Stimulated activated naive CD4-positive, alpha-beta T cell (primary cell): ENCODE data around the gene RFX8.
A peak's percentile ranks its signal among the peaks of the same experiment; 100 is the strongest.
"Not testable (repeated sequence)": the region's sequence is repeated elsewhere in the genome, so short reads cannot be mapped to it uniquely, and the experiment has no call there.

ENCODE experiments used
- DNase-seq, 6 experiments: peaks; one replicate each; lab custom pipeline; 2025; lab: John Stamatoyannopoulos, UW

RFX8 gene

GRCh38 chr2:101379091-101379490, 95.8 kb downstream of the RFX8 start:
- DNase-seq, result no peak

DNA sequence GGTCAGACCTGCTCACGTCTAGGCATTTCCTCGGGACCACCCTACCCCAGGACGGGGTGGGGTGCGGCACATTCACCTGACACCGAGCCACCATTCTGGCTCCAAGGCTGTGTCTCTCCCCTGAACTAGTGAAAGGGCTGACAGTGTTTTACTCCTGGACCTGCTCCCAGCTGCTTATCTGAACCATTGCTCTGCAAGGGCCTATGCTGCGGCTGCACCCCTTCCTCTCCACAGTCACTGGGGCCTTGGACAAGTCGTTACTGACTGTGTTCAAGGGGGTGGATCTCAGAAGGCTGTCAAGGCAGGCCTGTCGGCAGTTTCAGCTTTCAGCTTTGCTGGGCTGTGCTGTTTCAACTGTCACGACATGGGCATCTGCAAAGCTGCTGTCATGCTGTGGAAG, 99.3 kb downstream of the RFX8 start:
- DNase-seq, result no peak

DNA sequence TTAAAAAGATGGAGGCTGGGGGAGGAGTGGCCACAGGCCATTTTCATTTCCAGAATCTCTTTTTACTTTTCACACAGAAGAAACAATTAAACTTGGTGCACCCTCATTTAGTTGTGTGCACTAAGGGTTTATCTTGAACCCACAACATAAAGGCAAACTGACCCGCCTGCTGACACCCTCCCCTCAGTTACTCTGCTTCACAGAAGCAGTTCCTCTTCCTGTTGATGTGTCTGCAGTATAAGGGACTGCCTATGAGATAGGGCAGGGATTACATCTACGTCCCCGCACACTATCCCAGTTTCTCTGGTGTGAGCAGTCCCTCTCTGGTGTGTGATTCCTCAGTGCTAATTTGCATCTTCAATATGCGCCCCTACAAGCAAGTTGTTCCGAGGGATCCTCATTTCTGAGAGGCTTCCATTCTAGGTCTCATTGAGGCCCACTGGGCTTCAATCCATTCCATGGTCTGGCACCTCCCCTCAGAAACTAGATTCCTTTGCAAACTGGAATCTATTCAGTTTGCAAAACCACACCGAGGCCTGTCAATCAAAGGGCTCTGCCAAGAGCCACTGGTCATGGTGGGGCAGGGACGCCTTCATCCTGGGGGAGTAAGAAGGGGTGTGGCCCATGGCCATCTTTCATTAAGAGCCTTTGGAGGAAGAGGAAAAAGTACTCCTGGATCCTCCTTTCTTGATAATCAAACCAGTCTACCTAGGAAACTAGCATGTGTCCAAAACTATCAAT, 99.9 kb downstream of the RFX8 start:
- no peak for DNase-seq

DNA sequence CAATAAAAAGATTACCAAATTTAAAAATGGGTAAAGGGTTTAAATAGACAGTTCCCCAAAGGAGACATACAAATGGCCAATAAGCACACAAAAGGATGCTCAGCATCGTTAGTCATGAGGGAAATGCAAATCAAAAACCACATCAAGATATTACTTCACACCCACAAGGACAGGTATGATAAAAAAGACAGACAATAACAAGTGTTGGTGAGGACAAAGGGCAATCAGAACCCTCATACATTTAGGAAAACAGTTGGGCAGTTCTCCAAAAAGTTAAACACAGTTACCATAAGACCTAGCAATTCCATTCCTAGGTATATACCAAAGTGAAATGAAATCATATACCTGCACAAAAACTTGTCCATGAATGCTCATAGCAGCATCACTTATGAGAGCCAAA, 102.1 kb downstream of the RFX8 start:
- DNase-seq, result no peak

GRCh38 chr2:101371636-101372035, 103.3 kb downstream of the RFX8 start:
- DNase-seq, result no peak

GRCh38 chr2:101369100-101369499, 105.8 kb downstream of the RFX8 start:
- DNase-seq, result no peak

DNA sequence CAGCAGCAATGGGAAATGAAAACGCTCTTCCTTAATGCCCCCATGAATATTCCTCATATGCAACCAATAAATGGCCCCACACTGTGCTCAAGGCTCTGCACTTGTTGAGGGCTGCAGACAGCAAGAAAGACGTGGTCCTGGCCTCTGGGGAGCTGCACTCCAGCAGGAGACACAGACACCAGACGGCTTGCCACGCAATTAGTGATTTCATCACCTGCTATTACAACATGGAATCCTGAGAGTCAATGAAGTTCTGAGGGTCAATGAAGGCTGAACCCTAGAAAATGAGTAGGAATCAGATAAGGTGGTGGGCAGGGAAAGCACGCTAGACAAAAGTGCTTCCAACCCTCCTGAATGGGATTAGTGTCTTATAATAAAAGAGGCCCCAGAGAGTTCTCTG, 106.5 kb downstream of the RFX8 start:
- DNase-seq, result no peak

DNA sequence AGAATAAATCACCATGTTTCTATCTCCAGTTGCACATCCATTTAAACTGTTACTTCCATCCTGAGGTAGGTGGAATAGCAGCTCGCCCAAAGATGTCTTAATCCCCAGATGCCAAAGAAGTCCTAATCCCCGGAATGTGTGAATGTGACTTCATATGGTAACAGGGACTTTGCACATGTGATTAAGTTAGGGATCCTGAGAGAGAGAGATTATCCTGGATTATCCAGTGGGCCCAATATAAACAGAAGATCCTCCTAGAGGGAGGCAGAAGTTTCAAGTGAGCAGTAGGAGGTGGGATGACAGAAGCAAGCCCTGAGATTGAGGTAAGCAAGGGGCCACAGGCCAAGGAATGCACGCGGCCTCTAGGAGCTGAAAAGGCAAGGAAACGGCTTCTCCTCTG, 107.4 kb downstream of the RFX8 start:
- DNase-seq, result no peak

DNA sequence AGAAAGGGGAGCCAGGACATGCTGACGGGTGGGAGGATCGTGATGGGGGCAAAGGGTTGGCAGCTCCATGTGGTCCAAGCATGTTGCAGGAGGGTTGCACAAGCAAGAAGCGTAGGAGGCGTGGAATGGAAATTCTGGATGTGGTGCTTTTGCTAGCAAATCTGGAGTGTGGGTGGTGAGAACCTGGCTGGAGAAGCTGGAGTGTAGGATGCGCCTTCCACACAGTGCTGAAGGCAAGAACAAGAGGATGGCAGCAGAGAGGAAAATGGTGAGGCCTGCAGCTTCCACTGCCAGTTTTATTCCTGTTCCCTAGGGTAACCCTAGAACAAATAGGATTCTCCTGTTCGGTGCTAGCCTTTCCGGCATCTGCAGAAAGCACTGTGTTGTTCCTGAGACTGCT, 110.0 kb downstream of the RFX8 start:
- no peak for DNase-seq

GRCh38 chr2:101362777-101363176, 112.1 kb downstream of the RFX8 start:
- DNase-seq, result no peak

DNA sequence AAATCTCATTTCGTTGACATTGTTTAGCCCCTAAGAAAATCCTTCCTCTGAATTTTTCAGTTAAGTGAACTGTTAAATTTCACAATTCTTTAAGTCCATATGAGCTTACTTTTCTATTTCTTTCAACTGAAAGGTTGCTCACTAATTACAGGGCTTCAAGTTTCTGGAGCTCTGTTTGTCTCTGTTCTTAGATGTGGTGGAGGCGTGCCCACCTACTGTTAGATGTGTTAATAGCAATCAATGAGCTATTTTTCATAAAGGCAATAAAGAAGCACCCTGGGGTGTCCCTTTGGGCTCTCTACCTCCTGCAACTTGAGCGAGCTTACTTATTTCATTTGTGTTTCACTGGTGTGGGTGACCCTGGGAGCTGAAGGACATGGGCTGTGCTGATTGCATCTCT, 112.6 kb downstream of the RFX8 start:
- DNase-seq, result no peak

DNA sequence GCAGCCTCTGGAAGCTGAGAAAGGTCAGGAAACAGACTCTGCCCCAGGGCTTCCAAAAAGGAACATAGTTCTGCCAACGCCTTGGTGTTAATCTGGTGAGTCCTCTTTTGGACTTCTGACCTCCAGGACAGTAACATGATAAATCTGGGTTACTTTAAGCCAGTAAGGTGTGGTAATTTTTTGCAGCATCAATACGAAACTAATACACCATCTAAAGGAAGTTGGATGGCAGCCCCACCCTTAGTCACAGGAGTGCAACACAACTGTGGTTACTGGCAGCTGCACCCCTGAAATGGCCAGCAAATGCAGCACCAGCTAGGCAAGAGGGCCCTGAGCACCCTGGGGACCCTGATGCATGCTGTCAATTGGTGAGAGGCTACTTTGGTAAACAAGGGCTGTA, 113.4 kb downstream of the RFX8 start:
- peak in 2 of 6 experiments; percentile 16 to 22 for DNase-seq

DNA sequence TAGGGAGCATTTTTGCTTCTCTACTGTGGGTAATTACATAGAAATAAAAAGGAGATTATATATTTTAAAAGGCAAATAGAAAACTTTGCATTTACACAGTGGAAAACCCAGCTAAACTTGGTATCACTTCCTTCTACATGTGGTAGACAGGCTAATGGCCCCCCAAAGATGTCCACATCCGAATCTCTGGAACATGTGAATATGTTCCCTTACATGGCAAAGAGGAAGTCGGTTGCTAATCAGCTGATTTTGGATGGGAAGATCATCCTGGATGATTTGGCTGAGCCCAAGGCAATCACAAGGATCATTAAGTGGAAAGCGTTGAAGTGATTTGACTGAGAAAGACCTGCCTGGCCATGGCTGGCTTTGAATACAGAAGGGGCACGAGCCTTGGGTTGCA, 113.8 kb downstream of the RFX8 start:
- DNase-seq, result no peak

DNA sequence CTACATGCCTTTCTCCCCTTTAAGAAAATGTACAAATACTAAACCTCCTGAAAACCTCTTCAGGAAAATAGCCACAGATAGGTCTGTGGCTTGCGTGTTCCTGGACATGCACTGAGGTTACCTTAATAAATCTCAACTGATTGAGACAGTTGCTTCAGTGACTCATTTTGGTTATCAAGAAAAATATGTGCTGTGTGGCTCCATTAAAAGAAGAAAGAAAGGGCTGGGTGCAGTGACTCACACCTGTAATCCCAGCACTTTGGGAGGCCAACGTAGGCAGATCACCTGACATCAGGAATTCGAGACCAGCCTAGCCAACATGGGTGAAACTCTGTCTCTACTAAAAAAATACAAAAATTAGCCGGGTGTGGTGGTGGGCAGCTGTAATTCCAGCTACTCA, 114.7 kb downstream of the RFX8 start:
- DNase-seq, result no peak

GRCh38 chr2:101359410-101359954, 115.4 kb downstream of the RFX8 start:
- no peak for DNase-seq

GRCh38 chr2:101357376-101357775, 117.5 kb downstream of the RFX8 start:
- DNase-seq, result no peak

DNA sequence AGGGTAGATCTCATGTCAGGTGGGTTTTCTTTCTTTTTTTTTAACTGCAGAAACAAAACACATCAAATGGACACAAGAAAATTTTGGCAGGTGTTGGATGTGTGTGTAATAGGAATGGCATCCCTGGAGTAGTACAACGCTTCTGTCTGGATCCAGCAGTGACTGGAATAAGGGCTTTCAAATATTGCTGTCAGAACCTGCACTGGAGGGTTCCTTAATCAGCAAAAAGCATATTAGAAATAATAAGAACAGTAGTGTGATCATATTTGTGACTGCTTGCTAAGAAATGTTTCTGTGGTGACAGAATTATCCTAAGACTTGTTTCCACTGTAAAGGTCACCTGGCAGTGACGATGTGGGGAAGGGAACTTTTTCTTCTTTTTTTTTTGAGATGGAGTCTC, 118.4 kb downstream of the RFX8 start:
- no peak for DNase-seq

- DNase-seq, result no peak
Measured at GRCh38 chr2:101356055-101356454, 118.9 kb downstream of the RFX8 start.

DNA sequence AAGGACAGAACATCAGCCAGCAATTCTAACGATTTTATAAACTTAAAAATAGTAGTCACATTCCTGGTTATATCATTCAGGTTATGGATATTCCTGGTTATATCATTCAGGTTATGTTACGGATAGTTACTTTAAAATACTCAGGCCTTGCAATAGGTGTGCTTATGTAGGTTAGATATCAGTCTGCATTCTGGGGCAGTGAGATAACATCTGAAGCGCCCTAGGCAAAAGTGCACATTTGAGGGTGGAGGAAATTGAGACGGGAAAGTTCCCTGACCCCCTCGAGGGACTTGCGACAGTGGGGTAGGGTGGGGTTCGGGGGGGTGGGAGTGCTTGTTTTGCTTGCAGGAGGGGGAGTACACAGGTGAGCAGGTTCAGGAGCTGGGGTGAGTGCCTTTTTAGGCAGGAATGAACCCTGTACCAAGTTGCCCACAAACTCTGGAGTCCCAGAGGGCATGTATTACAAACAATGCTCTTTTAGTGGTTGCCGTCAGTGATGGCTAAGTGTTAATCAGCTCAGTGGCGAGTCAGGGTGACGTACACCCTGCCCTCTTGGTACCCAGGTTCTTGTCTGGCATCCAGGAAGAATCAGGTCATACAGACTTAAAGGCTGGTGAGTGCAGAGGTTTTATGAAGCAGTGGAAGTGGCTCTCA, 119.4 kb downstream of the RFX8 start:
- no peak for DNase-seq

DNA sequence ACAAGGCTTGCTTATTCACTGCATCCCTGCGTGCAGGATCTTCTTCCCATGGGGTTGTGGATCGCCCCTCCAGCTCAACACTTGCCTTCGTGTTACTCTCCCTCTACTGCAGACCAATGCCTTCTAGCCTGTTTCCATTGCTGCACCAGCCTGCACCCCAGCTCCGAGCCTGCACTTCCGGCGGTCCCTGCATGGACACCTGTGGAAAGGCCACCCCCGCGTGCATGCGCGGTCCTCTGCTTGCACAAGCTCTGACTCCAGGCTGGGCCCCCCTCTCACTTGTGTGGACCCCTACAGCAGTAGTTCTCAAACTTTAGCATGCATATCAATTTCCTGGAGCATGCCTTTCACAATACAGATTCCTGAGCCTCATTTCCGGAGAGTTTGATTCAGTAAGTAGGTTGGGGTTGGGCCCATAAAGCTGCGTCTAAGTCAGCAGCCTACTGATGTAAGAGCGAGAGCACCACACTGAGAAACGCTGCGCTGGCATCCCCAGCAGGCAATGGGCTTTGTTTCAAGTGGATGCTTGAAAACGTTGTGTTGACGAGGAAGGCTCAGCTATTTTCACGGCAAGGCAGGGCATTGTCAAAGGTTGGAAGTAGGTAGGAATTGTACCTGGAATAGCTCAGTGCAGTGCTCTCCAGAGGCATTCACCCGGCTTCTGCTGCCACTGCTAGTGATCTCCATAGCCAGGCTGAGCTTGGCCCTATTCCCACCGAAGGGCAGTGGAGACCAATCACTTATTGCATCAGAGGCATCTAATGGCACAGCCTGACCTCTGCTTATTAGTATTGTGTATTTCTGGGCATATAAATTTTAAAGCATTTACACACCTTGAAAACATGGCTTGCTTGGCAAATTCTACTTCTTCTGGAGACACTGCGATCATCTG, 120.2 kb downstream of the RFX8 start:
- no peak for DNase-seq

DNA sequence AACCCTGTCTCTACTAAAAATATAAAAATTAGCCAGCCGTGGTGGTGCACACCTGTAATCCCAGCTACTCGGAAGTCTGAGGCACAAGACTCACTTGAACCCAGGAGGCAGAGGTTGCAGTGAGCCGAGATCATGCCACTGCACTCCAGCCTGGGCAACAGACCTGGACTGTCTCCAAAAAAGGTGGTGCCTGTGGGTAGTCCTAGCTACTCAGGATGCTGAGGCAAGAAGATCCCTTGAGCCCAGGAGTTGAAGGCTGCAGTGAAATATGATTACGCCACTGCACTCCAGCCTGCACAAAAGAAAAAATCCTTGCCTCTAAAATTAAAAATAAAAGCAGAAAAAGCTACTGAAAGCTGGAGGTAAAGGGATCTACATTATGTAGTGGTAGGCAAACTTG, 122.3 kb downstream of the RFX8 start:
- not testable (repeated sequence) for DNase-seq

DNA sequence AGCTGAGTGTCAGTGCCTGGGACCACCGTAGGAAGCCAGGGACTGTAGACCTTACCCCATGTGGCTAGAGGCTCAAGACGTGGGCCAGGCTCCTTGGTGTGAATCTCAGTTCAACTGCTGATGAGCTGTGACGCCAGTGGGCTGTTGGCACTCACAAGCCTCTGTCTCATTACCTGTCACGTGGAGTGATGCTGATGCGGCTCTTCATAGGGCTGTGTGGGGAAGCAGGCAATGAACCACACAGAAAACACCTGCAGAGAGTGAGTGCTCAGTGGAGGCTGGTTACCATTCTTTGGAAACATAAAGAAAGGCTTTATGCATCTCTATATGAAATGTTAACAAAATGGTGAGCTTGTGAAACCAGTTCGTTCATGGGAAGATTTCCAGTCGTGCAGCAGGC, 123.7 kb downstream of the RFX8 start:
- no peak for DNase-seq
